RWPE2 (cell line): ENCODE measurements around the gene GFI1B.

Experiments used
- ATAC-seq: fragments of 200-7000 bp; cut with Tn5 transposase; 3 replicates; pipeline ENCODE4 v1.9.1; 2021; ENCODE audit warnings: low read depth
- DNase-seq: peaks from one replicate; pipeline ENCODE4 v3.0.0-alpha.2; 2020; ENCODE audit warnings: low spot score
- H3K27ac ChIP-seq: fragments of 450-650 bp; 2 replicates; pipeline ENCODE4 v1.5.1; 2017; ENCODE audit warnings: mild to moderate bottlenecking; ENCODE audit not compliant: poor library complexity, severe bottlenecking
- H3K27me3 ChIP-seq: fragments of 250-450 bp; sonication (Bioruptor Pico); 2 replicates; pipeline ENCODE4 v1.5.1; 2021; ENCODE audit warnings: mild to moderate bottlenecking, moderate library complexity; ENCODE audit not compliant: insufficient read depth, poor library complexity, severe bottlenecking
- H3K36me3 ChIP-seq: fragments of 250-450 bp; sonication (Bioruptor Pico); 2 replicates; pipeline ENCODE4 v1.5.1; 2020; ENCODE audit warnings: low read depth, mild to moderate bottlenecking, moderate library complexity
- H3K4me1 ChIP-seq: fragments of 250-450 bp; sonication (Bioruptor Pico); 2 replicates; pipeline ENCODE4 v1.5.1; 2021; ENCODE audit warnings: mild to moderate bottlenecking, moderate library complexity; ENCODE audit not compliant: insufficient read depth, poor library complexity, severe bottlenecking
- H3K4me3 ChIP-seq: fragments of 250-450 bp; sonication (Bioruptor Pico); 2 replicates; pipeline ENCODE4 v1.5.1; 2021; ENCODE audit warnings: mild to moderate bottlenecking, moderate library complexity; ENCODE audit not compliant: severe bottlenecking
- H3K9me3 ChIP-seq: fragments of 250-450 bp; sonication (Bioruptor Pico); 2 replicates; pipeline ENCODE4 v1.5.1; 2021; ENCODE audit warnings: mild to moderate bottlenecking, moderate library complexity; ENCODE audit not compliant: severe bottlenecking
- CTCF ChIP-seq: fragments of 450-650 bp; IDR thresholded peaks from one replicate; pipeline ENCODE4 v1.5.1; 2017; ENCODE audit warnings: mild to moderate bottlenecking, moderate library complexity; ENCODE audit not compliant: poor library complexity, severe bottlenecking

GFI1B gene

DNA sequence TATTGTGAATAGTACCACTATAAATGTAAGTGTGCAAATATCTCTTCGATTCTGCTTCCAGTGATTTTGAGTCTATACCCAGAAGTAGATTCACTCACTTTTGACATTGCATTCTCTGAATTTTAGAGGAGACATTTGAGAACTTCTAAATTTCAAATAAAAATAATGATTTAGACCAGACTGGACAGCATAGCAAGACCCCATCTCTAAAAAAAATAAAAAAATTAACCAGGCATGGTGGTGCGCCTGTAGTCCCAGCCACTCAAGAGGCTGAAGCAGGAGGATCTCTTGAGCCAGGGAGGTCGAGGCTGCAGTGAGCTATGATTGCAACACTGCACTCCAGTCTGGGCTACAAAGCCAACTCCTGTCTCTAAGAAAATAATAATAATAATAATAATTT lies 1.9 kb upstream of the GFI1B start:
- Histone ChIP-seq H3K27me3 (peaks cover 47% of the 10 kb centered on the region), H3K36me3 (no peaks in the 10 kb centered on the region), H3K4me3 (no peak overlapping the region), H3K27ac (no peak overlapping the region), H3K9me3 (no peaks in the 10 kb centered on the region), H3K4me1 (no peaks in the 10 kb centered on the region)
- ATAC-seq (no peak), DNase-seq (no peak)
- TF ChIP-seq CTCF: no peak

DNA sequence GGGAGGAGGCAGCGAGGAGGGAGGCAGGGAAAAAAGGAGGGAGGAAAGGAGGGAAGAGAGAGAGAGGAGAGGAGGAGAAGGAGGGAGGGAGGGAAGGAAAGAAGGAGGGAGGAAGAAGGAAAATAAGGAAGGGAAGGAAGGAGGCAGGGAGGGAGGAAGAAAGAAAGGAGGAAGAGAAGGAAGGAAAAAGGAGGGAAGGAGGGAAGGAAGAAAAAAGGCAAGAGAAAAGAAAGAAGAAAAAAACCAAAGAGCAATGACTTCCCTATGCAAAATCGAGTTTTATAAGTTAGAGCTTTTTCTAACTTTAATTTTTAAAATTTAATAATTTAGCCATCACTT lies 413 bp upstream of the GFI1B start:
- peaks cover 47% of the 10 kb centered on the region for H3K27me3 ChIP-seq
- H3K4me1 ChIP-seq: no peaks in the 10 kb centered on the region
- no peak overlapping the region for H3K27ac ChIP-seq
- H3K4me3 ChIP-seq: no peak overlapping the region
- H3K36me3 ChIP-seq: no peaks in the 10 kb centered on the region
- ATAC-seq (no peak), DNase-seq (no peak)
- TF ChIP-seq CTCF: no peak
- no peaks in the 10 kb centered on the region for H3K9me3 ChIP-seq

DNA sequence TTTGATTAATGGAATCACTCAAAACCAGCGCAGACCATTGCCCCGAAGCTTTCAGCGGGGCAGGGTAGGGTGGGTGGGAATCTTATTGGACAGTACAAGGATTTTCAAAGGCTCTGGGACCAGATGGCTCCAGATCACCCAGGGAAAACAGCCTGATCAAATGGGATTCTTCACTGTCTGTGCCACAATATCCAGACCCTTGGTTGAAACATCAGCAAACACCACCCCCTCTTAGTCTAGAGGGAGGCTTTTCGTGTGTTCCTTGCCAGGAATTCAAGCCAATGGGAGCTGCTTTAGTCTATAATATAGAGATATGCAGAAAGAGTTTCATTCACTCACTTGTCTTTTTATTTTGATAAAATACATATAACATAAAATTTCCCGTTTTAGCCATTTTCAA lies 1.7 kb downstream of the GFI1B start:
- H3K9me3 ChIP-seq: no peaks in the 10 kb centered on the region
- ATAC-seq (no peak), DNase-seq (no peak)
- no peaks in the 10 kb centered on the region for H3K36me3 ChIP-seq
- no peak overlapping the region for H3K27ac ChIP-seq
- no peak overlapping the region for H3K4me3 ChIP-seq
- no peaks in the 10 kb centered on the region for H3K4me1 ChIP-seq
- TF ChIP-seq CTCF: no peak
- H3K27me3 ChIP-seq: peaks cover 43% of the 10 kb centered on the region

DNA sequence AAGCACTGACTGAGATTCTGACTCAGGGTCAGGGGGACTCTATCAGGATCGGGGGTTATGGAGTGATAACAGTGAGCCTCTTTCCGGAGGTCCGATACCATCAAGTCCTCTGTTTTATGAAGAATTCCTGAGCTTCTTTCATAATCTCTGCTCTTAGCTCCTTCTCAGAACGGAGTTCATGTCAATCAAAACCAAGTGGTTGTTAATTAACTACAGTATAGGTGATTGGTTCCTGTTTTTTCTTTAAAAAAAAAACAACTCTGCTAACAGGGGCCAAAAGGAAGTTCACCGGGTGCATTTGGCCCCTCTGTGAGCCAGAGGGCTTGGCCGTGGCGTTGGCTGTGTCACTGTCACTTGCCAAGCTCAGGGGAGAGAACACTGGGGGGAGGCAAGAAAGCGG lies 4.0 kb downstream of the GFI1B start:
- H3K4me1 ChIP-seq: no peaks in the 10 kb centered on the region
- TF ChIP-seq CTCF: no peak
- no peaks in the 10 kb centered on the region for H3K9me3 ChIP-seq
- no peak for DNase-seq
- H3K4me3 ChIP-seq: no peak overlapping the region
- no peak for ATAC-seq
- H3K36me3 ChIP-seq: no peaks in the 10 kb centered on the region
- H3K27ac ChIP-seq: no peak overlapping the region
- peaks cover 42% of the 10 kb centered on the region for H3K27me3 ChIP-seq

- Histone ChIP-seq H3K9me3 (no peaks in the 10 kb centered on the region), H3K4me3 (no peak overlapping the region), H3K36me3 (no peaks in the 10 kb centered on the region), H3K27me3 (peaks cover 32% of the 10 kb centered on the region), H3K4me1 (no peaks in the 10 kb centered on the region), H3K27ac (no peak overlapping the region)
- ATAC-seq (no peak), DNase-seq (no peak)
- no peak for TF ChIP-seq CTCF
Measured at GRCh38 chr9:132983491-132984201, 5.2 kb downstream of the GFI1B start.
